GM19240 (cell line): Measurements from ENCODE around the gene HNRNPLL.
A peak's percentile ranks its signal among the peaks of the same experiment; 100 is the strongest.
"Not testable (repeated sequence)": the region's sequence is repeated elsewhere in the genome, so short reads cannot be mapped to it uniquely, and the experiment has no call there.

ENCODE experiments used
- DNase-seq: peaks from one replicate; pipeline ENCODE4 v3.0.0; 2011; ENCODE audit warnings: low spot score; ENCODE audit not compliant: insufficient read length

HNRNPLL gene

DNA sequence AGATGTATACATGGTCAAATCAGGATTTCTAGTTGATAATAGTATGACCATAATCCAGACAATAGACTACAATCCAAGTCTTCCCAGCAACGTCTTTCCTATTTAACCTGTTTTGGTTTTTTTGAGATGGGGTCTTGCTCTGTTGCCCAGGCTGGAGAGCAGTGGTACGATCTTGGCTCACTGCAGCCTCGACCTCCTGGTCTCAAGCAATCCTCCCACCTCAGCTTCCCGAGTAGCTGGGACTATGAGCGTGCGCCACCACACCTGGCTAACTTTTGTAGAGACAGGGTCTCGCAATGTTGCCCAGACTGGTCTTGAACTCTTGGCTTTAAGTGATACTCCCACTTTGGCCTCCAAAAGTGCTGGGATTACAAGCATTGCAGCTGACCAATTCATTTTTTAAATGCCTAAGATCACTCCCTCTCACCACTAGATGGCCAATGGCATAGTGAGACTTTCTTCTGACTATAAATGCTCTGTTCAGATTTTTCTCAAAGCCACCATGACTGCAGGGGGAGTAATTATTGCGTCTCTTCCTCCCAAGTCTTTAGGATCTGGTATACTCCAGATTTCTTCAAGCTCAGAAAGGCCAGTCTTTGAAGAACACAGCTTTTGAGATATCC lies 47.6 kb downstream of the HNRNPLL start:
- no peak for DNase-seq

DNA sequence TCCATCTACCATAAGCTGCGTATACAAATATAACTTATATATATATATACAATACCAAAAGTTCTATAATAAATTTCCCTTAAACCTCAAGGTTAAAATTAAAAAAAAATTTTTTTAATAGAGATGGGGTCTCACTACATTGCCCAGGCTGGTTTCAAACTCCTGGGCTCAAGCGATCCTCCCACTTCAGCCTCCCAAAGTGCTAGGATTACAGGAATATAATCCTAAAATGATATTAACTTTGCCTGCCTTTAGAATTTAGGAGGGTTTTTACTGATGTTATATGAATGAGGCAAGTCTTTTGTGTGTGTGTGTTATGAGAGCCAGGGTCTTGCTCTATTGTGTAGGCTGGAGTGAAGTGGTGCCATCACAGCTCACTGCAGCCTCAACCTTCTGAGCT lies 49.2 kb downstream of the HNRNPLL start:
- no peak for DNase-seq

- DNase-seq, result no peak
Measured at GRCh38 chr2:38552259-38552658, 50.5 kb downstream of the HNRNPLL start.

GRCh38 chr2:38551746-38552145 lies 51.0 kb downstream of the HNRNPLL start:
- DNase-seq, result no peak

DNA sequence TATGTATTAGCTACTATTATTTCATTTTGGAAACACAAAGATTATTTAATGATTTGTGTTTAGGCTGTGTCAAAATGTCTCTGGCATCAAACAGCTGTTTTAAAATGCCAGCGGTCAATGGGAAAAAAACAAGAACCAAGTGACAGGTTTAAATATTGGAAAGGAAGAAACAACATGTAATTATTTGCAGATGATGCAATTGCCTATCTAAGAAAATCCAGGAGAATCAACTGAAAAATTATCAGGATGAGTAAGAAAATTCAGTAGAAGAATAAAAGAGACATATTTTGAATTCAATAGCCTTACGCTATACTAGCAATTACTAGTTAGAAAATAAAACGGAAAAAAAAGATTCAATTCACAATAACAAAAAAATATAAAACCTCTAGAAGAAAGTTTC lies 51.6 kb downstream of the HNRNPLL start:
- DNase-seq, result no peak

DNA sequence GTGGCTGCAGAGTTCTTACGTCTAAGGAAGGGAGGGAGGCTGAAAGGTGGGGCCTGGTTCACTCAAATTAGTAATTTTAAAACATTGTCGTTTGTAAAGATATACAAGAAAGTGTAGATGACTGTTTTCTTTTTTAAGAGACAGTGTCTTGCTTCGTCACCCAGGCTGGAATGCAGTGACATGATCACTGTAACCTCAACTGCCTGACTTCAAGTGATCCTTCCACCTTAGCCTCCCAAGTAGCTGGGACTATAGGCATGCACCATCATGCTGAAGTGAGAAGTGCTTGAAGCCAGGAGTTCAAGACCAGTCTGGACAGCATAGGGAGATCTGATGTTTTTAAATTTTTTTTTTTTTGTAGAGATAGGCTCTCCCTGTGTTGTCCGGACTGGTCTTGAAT lies 52.9 kb downstream of the HNRNPLL start:
- DNase-seq, result no peak

- no peak for DNase-seq
Measured at GRCh38 chr2:38549071-38549704, 53.5 kb downstream of the HNRNPLL start.

GRCh38 chr2:38547791-38548190 lies 54.9 kb downstream of the HNRNPLL start:
- no peak for DNase-seq

GRCh38 chr2:38546585-38546984 lies 56.1 kb downstream of the HNRNPLL start:
- no peak for DNase-seq

- DNase-seq, result no peak
Measured at GRCh38 chr2:38546064-38546463, 56.7 kb downstream of the HNRNPLL start.

DNA sequence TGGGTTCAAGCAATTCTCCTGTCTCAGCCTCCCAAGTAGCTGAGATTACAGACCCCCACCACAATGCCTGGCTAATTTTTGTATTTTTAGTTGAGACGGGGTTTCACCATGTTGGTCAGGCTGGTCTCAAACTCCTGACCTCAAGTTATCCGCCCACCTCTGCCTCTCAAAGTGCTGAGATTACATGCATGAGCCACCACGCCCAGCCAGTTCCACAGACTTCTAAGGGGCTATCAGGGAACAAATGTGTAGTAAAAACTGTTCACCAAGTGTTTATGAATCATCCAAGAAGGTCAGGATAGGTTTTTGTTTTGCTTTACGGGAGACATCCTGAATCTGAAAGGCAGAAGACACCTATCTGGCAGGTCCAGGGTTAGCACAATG lies 60.5 kb downstream of the HNRNPLL start:
- not testable (repeated sequence) for DNase-seq

- no peak for DNase-seq
Measured at GRCh38 chr2:38540580-38541286, 62.0 kb downstream of the HNRNPLL start.

- DNase-seq, result no peak
Measured at GRCh38 chr2:38539086-38539485, 63.6 kb downstream of the HNRNPLL start.

GRCh38 chr2:38537937-38538525 lies 64.7 kb downstream of the HNRNPLL start:
- DNase-seq, result no peak

DNA sequence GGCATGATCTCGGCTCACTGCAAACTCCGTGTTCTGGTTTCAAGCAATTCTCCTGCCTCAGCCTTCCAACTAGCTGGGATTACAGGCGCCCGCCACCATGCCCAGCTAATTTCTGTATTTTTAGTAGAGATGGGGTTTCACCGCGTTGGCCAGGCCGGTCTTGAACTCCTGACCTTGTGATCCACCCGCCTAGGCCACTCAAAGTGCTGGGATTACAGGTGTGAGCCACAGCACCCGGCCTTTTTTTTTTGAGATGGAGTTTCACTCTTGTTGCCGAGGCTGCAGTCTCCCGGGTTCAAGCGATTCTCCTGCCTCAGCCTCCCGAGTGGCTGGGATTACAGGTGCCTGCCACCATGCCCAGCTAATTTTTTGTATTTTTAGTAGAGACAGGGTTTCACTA lies 65.4 kb downstream of the HNRNPLL start:
- DNase-seq, result not testable (repeated sequence)

DNA sequence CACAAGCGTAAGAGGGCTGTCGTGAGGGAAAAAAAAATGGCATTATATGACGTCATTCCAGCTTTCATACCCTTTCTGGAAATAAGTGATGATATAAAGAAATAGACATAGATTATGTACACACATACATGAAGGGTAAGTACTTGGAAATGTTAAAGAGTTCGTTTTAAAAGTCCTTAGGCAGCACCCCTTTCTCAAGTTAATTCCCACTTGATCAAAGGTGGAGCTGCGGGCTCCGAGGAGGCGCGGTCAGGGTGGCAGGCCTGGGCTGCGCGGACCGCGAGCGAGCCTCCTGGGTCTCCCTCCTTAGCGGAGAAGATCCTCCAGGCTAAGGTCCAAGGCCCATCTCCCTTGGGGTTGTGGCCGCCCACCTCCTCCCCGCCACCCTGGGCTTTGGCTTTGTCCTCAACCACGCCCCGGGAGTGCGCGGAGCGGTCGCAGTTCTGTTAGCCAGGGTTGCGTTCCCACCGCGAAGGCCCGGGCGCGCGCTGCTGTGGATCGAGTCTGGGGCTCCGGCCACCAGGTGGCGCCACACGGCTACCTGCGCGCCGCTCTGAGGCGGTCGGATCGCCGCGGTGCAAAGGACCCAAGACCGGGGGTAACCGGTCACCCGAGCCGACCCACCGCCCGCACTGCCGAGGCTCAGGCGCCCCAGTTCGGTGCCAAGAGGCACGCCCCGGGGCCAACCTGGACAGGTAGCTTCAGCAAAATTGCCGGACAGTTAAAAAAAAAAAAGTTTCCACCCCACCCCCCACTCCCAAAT lies 66.8 kb downstream of the HNRNPLL start:
- peak; percentile 40 for DNase-seq

GRCh38 chr2:38535404-38535743 lies 67.4 kb downstream of the HNRNPLL start:
- DNase-seq, result no peak

DNA sequence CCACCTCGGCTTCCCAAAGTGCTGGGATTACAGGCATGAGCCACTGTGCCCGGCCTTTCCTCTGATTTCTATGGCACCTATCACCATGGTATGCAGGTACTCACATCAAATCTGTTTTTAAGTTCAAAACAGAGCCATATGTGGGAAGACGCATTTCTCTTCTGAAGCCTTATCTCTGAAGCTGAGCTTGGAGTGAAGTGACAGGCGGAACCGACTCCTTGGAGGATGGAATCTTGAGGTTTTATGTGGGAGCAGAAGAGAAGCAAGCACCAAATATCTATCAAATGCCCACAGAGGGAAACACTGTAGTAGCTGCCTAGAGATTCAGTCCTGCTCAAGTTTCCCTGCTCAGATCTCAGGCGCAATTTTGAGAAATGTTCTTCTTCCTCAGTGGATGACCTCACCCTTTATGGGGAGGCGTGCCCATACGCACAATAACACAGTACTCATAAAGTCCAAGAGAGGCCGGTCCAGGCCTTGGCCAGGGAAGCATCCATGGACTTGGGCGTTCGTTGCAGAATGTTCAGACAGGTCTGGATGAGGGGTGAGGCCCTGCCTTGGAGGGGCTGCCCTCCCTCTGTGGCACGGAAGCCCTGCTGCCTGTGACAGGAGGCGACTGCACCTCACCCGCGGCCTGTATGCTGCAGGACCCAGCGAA lies 67.9 kb downstream of the HNRNPLL start:
- DNase-seq, result no peak

- no peak for DNase-seq
Measured at GRCh38 chr2:38533757-38534545, 68.8 kb downstream of the HNRNPLL start.

- peak; percentile 56 for DNase-seq
Measured at GRCh38 chr2:38533180-38533579, 69.5 kb downstream of the HNRNPLL start.
